K562 (cell line): ENCODE measurements around the gene SYNGR4. TPM values are rescaled to one million over a fixed set of nuclear protein-coding genes. Genes with fewer than 3 reads are reported as not detected.

ENCODE experiments used
- COPS2 ChIP-seq: fragments of 450-650 bp; conservative IDR thresholded peaks from 2 replicates; pipeline ENCODE4 v1.6.1; 2016; ENCODE audit warnings: mild to moderate bottlenecking, moderate library complexity
- EHMT2 ChIP-seq: fragments of 450-650 bp; IDR thresholded peaks from 2 replicates; pipeline ENCODE4 v1.6.1; 2018; ENCODE audit warnings: antibody characterized with exemption
- GABPB1 ChIP-seq: sonication (generic); formaldehyde crosslinking; IDR thresholded peaks from 2 replicates; pipeline ENCODE4 v1.8.0; 2022; ENCODE audit warnings: mild to moderate bottlenecking, missing genetic modification reagents
- NCOR1 ChIP-seq: fragments of 450-650 bp; IDR thresholded peaks from 2 replicates; pipeline ENCODE4 v1.6.1; 2016; ENCODE audit warnings: mild to moderate bottlenecking, moderate library complexity
- POLR2AphosphoS5 ChIP-seq: IDR thresholded peaks from 2 replicates; pipeline ENCODE4 v1.6.1; 2011; ENCODE audit warnings: mild to moderate bottlenecking, low read depth, low read length, moderate library complexity; ENCODE audit not compliant: control insufficient read depth, insufficient read depth
- PPARD ChIP-seq: fragments of 250-450 bp; sonication (Bioruptor Pico); IDR thresholded peaks from 2 replicates; pipeline ENCODE4 v1.8.0; 2022; ENCODE audit warnings: inconsistent platforms, mild to moderate bottlenecking, moderate library complexity
- RBM34 ChIP-seq: fragments of 200-400 bp; formaldehyde crosslinking; IDR thresholded peaks from 2 replicates; pipeline ENCODE4 v1.6.1; 2018; ENCODE audit warnings: low read length, borderline replicate concordance; ENCODE audit not compliant: insufficient read depth
- RCOR1 ChIP-seq, 2 experiments: IDR thresholded peaks; 2 replicates each; pipeline ENCODE4 v1.6.1; 2012; ENCODE audit warnings: low read depth in 2 of 2, low read length in 2 of 2, borderline replicate concordance in 1 of 2, improper control_type of control experiment in 1 of 2
- SUPT5H ChIP-seq: fragments of 450-650 bp; IDR thresholded peaks from 2 replicates; pipeline ENCODE4 v1.6.1; 2016
- ZNF766 ChIP-seq: fragments of 200-800 bp; sonication (Bioruptor generic); conservative IDR thresholded peaks from 2 replicates; pipeline ENCODE4 v1.6.1; 2016; ENCODE audit warnings: missing genetic modification characterization, missing compliant biosample characterization
- polyA plus RNA-seq, 8 experiments: library from polyadenylated mRNA; depleted of rRNA in 4 of 8; stranded (reverse) in 5 of 8; unstranded in 3 of 8; fragments of >200 nt; fragmentation: Nextera tagmentation in 2 of 8; fragmentation: Illumina TruSeq in 1 of 8; extraction: Ambion mirVana in 2 of 8; extraction: Trizol in 1 of 8; gene quantifications; 2 replicates each; pipeline versions ENCODE4 v1.2.1 to v1.2.3, GENCODE V29; 2011 to 2014; ENCODE audit warnings: inconsistent platforms in 1 of 8, missing spikeins in 1 of 8
- total RNA-seq, 7 experiments: library from RNA; depleted of rRNA in 6 of 7; stranded (reverse); fragments of >200 nt in 6 of 7; fragmentation: Illumina TruSeq in 2 of 7; extraction: Trizol in 2 of 7; gene quantifications; 2 replicates each; pipeline versions ENCODE4 v1.2.1 to v1.2.3, GENCODE V29; 2011 to 2021; ENCODE audit warnings: low replicate concordance in 1 of 7
- TF ChIP-seq, protein P1 (sequence below): sonication (generic); formaldehyde crosslinking; IDR thresholded peaks from 2 replicates; pipeline ENCODE4 v1.8.0; 2022; ENCODE audit warnings: mild to moderate bottlenecking, missing genetic modification reagents
- TF ChIP-seq, protein P2 (sequence below): fragments of 250-450 bp; sonication (Bioruptor Pico); IDR thresholded peaks from 2 replicates; pipeline ENCODE4 v1.8.0; 2022; ENCODE audit warnings: moderate library complexity, mild to moderate bottlenecking, inconsistent platforms
- TF ChIP-seq, protein P3 (sequence below): fragments of 450-650 bp; IDR thresholded peaks from 2 replicates; pipeline ENCODE4 v1.6.1; 2018; ENCODE audit not compliant: partially characterized antibody
- TF ChIP-seq, protein P4 (sequence below), 2 experiments: fragments of 450-650 bp; formaldehyde crosslinking in 1 of 2; IDR thresholded peaks; 2 replicates each; pipeline versions ENCODE4 v1.4.0 to v1.6.1; 2014 to 2020; ENCODE audit warnings: mild to moderate bottlenecking in 2 of 2, borderline replicate concordance in 1 of 2, low read depth in 1 of 2

Gene SYNGR4
- total and polyA plus RNA-seq, 9 of the 15 experiments (the other 6 are each of a cell fraction or from before 2014, with no cell fraction given): 0.07 to 0.14 TPM; not detected in 7

DNA sequence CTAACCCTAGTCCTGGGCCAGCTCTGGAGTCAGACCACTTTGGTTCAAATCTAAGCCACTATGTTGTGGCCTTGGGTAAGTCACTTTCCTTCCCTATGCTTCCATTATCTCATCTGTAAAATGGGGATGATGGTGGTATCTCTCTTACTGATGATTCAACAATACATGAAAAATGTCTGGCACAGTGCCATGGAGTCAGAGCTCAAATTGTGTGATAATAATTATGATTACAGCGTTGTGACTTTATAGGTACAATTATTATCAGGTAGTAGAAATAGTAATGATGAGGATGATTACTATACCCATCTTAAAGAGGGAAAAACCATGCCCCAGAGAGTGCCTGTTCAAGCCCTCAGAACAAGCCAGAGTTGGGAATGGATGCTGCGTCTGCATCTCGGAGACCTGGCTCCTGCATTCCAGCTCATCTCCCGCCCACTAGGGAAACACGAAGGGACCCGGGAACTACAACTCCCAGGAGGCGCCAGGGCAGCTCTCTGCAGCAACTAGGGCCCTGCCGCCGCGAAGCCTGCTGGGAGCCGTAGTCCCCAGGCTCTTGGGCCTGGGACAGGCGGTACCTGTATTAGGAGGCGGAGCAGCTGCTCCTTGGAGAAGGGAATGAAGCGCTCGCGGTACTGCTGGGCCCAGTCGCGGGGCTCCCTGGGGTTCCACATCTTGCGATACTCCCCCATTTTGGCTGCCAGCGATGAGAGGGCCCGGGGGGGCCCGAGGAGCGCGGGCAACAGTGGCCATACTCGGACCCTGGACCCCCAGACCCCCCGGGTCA is 1.3 kb upstream of the SYNGR4 start (continued):
- no peak for TF ChIP-seq RBM34
- TF ChIP-seq PPARD (CRISPR knock-in tag): no peak
- TF ChIP-seq SUPT5H: no peak
- TF ChIP-seq, protein P1, sequence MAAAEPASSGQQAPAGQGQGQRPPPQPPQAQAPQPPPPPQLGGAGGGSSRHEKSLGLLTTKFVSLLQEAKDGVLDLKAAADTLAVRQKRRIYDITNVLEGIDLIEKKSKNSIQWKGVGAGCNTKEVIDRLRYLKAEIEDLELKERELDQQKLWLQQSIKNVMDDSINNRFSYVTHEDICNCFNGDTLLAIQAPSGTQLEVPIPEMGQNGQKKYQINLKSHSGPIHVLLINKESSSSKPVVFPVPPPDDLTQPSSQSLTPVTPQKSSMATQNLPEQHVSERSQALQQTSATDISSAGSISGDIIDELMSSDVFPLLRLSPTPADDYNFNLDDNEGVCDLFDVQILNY (CRISPR knock-in tag): no peak
- peak in 1 of 2 experiments; percentile 46; a peak in 1 of 4 replicates for TF ChIP-seq RCOR1 (IDR thresholded peaks at IDR 0.05; ENCODE audit: borderline replicate concordance in 1 of 2, low read depth in 2 of 2, low read length in 2 of 2)
- no peak for TF ChIP-seq EHMT2
- TF ChIP-seq COPS2: no peak
- no peak for TF ChIP-seq POLR2AphosphoS5
- TF ChIP-seq, protein P2, sequence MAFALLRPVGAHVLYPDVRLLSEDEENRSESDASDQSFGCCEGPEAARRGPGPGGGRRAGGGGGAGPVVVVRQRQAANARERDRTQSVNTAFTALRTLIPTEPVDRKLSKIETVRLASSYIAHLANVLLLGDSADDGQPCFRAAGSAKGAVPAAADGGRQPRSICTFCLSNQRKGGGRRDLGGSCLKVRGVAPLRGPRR (CRISPR knock-in tag): 0 out of 2 replicates have a peak, but pooled peaks have one; percentile 55
- TF ChIP-seq, protein P3, sequence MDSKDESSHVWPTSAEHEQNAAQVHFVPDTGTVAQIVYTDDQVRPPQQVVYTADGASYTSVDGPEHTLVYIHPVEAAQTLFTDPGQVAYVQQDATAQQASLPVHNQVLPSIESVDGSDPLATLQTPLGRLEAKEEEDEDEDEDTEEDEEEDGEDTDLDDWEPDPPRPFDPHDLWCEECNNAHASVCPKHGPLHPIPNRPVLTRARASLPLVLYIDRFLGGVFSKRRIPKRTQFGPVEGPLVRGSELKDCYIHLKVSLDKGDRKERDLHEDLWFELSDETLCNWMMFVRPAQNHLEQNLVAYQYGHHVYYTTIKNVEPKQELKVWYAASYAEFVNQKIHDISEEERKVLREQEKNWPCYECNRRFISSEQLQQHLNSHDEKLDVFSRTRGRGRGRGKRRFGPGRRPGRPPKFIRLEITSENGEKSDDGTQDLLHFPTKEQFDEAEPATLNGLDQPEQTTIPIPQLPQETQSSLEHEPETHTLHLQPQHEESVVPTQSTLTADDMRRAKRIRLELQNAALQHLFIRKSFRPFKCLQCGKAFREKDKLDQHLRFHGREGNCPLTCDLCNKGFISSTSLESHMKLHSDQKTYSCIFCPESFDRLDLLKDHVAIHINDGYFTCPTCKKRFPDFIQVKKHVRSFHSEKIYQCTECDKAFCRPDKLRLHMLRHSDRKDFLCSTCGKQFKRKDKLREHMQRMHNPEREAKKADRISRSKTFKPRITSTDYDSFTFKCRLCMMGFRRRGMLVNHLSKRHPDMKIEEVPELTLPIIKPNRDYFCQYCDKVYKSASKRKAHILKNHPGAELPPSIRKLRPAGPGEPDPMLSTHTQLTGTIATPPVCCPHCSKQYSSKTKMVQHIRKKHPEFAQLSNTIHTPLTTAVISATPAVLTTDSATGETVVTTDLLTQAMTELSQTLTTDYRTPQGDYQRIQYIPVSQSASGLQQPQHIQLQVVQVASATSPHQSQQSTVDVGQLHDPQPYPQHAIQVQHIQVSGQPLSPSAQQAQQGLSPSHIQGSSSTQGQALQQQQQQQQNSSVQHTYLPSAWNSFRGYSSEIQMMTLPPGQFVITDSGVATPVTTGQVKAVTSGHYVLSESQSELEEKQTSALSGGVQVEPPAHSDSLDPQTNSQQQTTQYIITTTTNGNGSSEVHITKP: no peak
- TF ChIP-seq, protein P4, sequence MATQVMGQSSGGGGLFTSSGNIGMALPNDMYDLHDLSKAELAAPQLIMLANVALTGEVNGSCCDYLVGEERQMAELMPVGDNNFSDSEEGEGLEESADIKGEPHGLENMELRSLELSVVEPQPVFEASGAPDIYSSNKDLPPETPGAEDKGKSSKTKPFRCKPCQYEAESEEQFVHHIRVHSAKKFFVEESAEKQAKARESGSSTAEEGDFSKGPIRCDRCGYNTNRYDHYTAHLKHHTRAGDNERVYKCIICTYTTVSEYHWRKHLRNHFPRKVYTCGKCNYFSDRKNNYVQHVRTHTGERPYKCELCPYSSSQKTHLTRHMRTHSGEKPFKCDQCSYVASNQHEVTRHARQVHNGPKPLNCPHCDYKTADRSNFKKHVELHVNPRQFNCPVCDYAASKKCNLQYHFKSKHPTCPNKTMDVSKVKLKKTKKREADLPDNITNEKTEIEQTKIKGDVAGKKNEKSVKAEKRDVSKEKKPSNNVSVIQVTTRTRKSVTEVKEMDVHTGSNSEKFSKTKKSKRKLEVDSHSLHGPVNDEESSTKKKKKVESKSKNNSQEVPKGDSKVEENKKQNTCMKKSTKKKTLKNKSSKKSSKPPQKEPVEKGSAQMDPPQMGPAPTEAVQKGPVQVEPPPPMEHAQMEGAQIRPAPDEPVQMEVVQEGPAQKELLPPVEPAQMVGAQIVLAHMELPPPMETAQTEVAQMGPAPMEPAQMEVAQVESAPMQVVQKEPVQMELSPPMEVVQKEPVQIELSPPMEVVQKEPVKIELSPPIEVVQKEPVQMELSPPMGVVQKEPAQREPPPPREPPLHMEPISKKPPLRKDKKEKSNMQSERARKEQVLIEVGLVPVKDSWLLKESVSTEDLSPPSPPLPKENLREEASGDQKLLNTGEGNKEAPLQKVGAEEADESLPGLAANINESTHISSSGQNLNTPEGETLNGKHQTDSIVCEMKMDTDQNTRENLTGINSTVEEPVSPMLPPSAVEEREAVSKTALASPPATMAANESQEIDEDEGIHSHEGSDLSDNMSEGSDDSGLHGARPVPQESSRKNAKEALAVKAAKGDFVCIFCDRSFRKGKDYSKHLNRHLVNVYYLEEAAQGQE (IDR thresholded peaks at IDR 0.05; ENCODE audit: borderline replicate concordance): no peak
- TF ChIP-seq, protein P4 (CRISPR knock-in tag; IDR thresholded peaks at IDR 0.05; ENCODE audit: low read depth): no peak
- TF ChIP-seq GABPB1 (CRISPR knock-in tag): peak; percentile 46; the same call in 1 of the 2 replicates
- TF ChIP-seq ZNF766 (CRISPR knock-in tag): peak; percentile 95
- TF ChIP-seq NCOR1: no peak
